GM19452 (cell line): ENCODE data around the gene ELP6.
"Not testable (repeated sequence)": the region's sequence is repeated elsewhere in the genome, so short reads cannot be mapped to it uniquely, and the experiment has no call there.

ENCODE experiments used
- ATAC-seq: cut with Tn5 transposase; IDR thresholded peaks from one replicate; pipeline ENCODE4 v1.9.1; 2021; ENCODE audit not compliant: unreplicated experiment

Gene ELP6

DNA sequence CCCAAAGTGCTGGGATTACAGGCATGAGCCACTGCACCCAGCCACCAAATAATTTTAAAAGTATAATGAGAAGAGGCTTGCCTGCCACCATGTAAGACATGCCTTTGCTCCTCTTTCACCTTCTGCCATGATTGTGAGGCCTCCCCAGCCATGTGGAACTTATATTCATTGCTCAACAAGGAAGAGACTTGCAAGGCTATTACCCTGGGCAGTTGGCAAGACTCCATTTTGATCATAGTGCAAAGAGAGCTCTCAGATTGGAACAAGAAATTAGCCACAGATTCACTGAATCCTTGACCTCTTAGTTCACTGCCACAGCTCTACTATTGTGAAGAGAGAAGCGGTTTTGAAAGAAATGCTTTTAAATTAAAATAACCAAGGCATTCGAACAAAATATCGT, 43.9 kb downstream of the ELP6 start:
- no peak for ATAC-seq

DNA sequence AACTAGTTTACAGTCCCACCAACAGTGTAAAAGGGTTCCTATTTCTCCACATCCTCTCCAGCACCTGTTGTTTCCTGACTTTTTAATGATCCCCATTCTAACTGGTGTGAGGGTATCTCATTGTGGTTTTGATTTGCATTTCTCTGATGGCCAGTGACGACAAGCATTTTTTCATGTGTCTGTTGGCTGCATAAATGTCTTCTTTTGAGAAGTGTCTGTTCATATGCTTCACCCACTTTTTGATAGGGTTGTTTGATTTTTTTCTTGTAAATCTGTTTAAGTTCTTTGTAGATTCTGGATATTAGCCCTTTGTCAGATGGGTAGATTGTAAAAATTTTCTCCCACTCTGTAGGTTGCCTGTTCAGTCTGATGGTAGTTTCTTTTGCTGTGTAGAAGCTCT, 45.2 kb downstream of the ELP6 start:
- not testable (repeated sequence) for ATAC-seq

DNA sequence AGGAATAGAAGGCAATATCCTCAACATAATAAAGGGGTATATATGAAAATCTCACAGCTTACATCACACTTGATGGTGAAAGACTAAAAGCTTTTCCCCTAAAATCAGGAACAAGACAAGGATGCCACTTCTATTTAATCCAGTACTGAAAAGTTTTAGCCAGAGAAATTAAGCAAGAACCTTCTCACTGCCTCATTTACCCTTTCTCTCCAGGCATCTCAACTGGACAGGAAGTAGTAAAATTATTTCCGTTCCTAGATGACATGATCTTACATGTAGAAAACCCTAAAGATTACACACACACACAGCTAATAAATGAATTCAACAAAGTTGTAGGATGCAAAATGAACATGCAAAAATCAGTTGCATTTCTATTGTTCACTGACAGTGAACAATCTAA, 48.9 kb downstream of the ELP6 start:
- ATAC-seq, result no peak

DNA sequence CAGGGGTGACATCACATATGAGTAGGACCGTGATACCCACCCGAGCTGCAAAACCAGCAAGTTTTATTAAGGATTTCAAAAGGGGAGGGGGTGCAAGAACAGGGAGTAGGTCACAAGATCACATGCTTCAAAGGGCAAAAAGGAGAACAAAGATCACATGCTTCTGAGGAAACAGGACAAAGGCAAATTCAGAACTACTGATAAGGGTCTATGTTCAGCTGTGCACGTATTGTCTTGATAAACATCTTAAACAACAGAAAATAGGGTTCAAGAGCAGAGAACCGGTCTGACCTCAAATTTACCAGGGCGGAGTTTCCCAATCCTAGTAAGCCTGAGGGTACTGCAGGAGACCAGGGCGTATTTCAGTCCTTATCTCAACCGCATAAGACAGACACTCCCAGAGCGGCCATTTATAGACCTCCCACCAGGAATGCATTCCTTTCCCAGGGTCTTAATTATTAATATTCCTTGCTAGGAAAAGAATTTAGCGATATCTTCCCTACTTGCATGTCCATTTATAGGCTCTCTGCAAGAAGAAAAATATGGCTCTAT, 53.9 kb downstream of the ELP6 start:
- ATAC-seq, result not testable (repeated sequence)

DNA sequence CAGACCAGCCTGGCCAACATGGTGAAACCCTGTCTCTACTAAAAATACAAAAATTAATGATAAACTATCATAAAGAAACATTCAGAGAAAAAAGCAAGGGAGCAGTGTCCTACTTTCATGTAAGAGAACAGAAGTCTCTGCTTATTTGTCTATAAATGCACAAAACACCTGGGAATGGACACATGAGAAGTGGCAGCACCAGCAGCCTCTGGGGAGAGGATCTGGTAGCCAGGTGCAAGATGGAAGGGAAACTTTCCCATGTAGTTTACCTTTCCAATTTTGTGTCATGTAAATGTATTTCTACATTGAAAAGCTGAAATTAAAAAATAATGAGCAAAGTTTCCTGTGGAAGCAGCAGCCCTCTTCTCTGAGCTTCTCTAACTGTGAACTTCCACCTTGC, 56.5 kb downstream of the ELP6 start:
- no peak for ATAC-seq

DNA sequence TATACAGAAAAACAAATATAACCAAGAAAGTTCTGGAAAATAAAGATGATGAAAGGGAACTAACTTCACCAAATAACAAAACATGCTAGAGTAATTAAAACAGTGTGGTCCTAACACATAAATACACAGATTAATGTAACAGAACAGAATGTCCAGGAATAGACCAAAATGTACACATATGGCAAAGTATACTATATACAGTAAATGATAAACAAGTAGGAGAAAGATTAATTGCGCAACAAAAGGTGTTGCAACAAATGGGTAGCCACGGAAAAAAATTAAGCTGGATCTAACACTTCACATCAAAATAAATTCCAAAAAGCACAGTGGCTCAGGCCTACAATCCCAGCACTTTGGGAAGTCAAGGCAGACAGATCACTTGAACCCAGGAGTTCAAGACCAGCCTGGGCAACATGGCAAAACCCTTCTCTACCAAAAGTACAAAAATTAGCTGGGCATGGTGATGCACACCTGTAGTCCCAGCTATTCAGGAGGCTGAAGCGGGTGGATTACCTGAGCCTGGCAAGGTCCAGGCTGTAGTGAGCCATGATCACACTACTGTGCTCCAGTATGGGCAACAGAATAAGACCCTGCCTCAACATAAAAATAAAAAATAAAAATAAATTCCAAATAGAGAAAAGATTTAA, 57.6 kb downstream of the ELP6 start:
- no peak for ATAC-seq

DNA sequence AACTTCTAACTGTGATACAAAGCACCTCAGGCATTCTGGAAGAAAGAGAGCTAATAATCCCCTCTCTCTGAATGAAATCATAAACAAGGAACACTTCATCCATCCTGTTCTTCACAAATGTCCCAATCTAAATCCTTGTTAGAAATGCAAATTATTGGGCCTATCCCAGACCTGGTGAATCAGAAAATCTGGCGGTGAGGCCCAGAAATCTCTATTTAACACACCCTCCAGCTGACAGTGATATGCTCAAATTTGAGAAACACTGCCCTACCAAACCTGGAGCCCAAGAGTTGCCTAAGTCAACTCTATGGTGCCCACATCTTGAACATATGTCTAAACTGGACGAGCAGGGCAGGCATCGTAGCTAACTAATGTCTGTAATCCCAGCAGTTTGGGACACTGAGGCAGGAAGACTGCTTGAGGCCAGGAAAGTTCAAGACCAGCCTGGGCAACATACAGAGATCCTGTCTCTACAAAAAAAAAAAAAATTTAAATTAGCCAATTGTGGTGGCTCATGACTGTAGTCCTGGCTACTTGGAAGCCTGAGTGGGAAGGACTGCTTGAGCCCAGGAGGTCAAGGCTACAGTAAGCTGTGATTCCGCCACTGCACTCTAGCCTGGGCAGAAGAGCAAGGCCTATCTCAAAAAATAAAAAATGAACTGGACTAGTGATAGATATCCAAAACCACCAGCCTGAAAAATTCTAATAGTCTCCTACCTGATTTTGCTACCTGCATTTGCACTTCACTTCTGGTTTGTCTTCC, 60.9 kb downstream of the ELP6 start:
- no peak for ATAC-seq
